Hematopoietic multipotent progenitor cell treated with erythropoietin and hydrocortisone succinate and interleukin-3 and kit ligand, for 17 days (in vitro differentiated cells): Measurements from ENCODE around the gene EIF2D.

Source experiments
- DNase-seq: peaks from one replicate; pipeline ENCODE4 v3.0.0-alpha.2; 2015; ENCODE audit warnings: low spot score

The EIF2D gene

DNA sequence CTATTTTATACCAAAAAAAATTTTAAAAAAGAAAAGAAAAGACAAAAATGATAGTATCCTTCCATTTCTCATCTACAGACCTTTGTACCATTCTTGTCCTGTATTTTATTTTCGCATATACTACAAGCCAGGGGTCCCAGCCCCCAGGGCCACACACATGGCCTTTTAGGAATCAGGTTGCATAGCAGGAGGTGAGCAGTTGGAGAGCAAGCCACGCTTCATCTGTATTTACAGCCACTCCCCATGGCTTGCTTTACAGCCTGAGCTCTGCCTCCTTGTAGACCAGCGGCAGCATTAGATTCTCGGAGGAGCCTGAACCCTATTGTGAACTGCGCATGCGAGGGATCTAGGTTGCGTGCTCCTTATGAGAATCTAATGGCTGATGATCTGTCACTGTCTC is 65.2 kb downstream of the EIF2D start:
- DNase-seq, result no peak

DNA sequence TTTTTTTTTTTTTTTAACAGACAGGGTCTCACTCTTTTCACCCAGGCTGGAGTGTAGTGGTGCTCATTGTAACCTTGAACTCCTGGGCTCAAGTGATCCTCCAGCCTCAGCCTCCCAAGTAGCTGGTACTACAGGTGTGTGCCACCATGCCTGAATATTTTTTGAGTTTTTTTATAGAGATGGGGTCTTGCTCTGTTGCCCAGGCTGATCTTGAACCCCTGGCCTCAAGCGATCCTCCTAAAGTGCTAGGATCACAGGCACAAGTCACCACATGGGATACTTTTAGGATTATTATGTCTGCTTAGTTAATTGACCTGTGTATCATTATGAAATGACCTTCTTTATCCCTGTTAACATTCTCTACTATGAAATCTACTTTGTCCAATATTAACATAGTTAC is 66.9 kb downstream of the EIF2D start:
- DNase-seq, result no peak

DNA sequence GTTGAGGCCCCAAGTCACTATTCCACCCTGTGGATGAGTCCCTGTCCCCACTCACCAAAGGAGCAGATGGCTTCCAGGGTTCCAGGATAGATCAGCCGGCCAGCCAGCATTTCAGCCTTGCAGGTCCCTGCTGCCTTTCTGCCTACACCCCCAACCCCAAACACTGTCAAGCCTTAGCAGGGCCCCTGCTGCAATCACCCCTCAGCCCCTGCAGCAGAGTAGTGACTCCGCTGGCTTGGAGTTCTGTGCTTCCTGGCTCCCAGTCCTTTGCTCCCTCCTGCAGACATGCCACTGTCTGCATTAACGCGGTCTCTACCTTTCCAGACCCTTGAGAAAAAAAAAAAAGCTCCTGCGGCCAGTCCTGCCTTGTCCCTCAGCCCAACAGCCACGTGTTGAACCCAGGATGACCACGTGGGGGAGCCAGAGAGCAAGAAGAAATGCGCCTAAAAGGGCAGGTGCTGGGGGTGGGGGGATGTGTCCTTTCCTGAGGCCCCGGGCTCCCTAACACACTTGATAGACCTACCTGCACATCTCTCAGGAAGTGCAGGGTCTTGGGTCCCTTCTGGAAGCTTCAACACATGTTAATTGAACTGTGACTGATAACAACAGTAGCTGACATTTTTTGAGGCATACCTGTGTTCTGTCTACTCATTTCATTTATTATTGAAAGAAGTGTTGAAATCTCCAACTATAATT is 67.6 kb downstream of the EIF2D start:
- DNase-seq, result peak; percentile 72
